K562 (cell line): ENCODE data around the gene SCRN2. TPM values are rescaled to one million over a fixed set of nuclear protein-coding genes. Genes with fewer than 3 reads are reported as not detected.

Source experiments
- ATF7 ChIP-seq: fragments of 450-650 bp; IDR thresholded peaks from 2 replicates; pipeline ENCODE4 v1.7.1; 2014; ENCODE audit warnings: mild to moderate bottlenecking, moderate library complexity
- CEBPB ChIP-seq: fragments of 450-650 bp; IDR thresholded peaks from 2 replicates; pipeline ENCODE4 v1.6.1; 2016; ENCODE audit warnings: missing genetic modification characterization, missing compliant biosample characterization
- DPF2 ChIP-seq: fragments of 450-650 bp; IDR thresholded peaks from 2 replicates; pipeline ENCODE4 v1.6.1; 2016
- E2F6 ChIP-seq, 2 experiments: IDR thresholded peaks; 2 replicates each; pipeline ENCODE4 v1.6.1; 2011; ENCODE audit warnings: borderline replicate concordance in 1 of 2, control low read depth in 1 of 2, low read depth in 1 of 2, low read length in 1 of 2, mild to moderate bottlenecking in 1 of 2, mixed read lengths in 1 of 2, moderate library complexity in 1 of 2; ENCODE audit not compliant: insufficient read depth in 1 of 2, insufficient read length in 1 of 2, poor library complexity in 1 of 2, severe bottlenecking in 1 of 2; ENCODE audit errors: extremely low read depth in 1 of 2
- FIP1L1 ChIP-seq: fragments of 200-400 bp; formaldehyde crosslinking; IDR thresholded peaks from 2 replicates; pipeline ENCODE4 v1.6.1; 2018; ENCODE audit warnings: mild to moderate bottlenecking, low read depth, low read length; ENCODE audit not compliant: poor library complexity, severe bottlenecking
- FOSL1 ChIP-seq: fragments of 200-800 bp; sonication (Bioruptor generic); conservative IDR thresholded peaks from 2 replicates; pipeline ENCODE4 v1.6.1; 2016; ENCODE audit warnings: missing genetic modification characterization, missing compliant biosample characterization
- GTF2B ChIP-seq: IDR thresholded peaks from 2 replicates; pipeline ENCODE4 v1.6.1; 2011; ENCODE audit not compliant: insufficient read length; ENCODE audit errors: extremely low read depth
- KDM4B ChIP-seq, 2 experiments: fragments of 450-650 bp in 1 of 2; sonication (generic) in 1 of 2; IDR thresholded peaks; 2 replicates each; pipeline ENCODE4 v1.6.1; 2016 to 2017; ENCODE audit warnings: borderline replicate concordance in 2 of 2, antibody characterized with exemption in 1 of 2, low read depth in 1 of 2, mild to moderate bottlenecking in 1 of 2
- MTA3 ChIP-seq: fragments of 450-650 bp; formaldehyde crosslinking; IDR thresholded peaks from 2 replicates; pipeline ENCODE4 v1.6.1; 2017; ENCODE audit warnings: mild to moderate bottlenecking, borderline replicate concordance
- MTF1 ChIP-seq: fragments of 250-450 bp; sonication (Bioruptor Pico); IDR thresholded peaks from 2 replicates; pipeline ENCODE4 v1.9.0; 2021; ENCODE audit warnings: moderate library complexity, mild to moderate bottlenecking, inconsistent platforms, borderline replicate concordance
- PBX2 ChIP-seq, 2 experiments: IDR thresholded peaks in 1 of 2; conservative IDR thresholded peaks in 1 of 2; 2 replicates each; pipeline ENCODE4 v1.6.1; 2016; ENCODE audit warnings: low read depth in 2 of 2, mild to moderate bottlenecking in 1 of 2, missing compliant biosample characterization in 1 of 2, missing genetic modification characterization in 1 of 2, moderate library complexity in 1 of 2
- PURB ChIP-seq: sonication (generic); formaldehyde crosslinking; IDR thresholded peaks from 2 replicates; pipeline ENCODE4 v1.9.0; 2021; ENCODE audit warnings: low read depth, mild to moderate bottlenecking, missing genetic modification reagents
- RBM17 ChIP-seq: fragments of 200-400 bp; formaldehyde crosslinking; IDR thresholded peaks from 2 replicates; pipeline ENCODE4 v1.6.1; 2017; ENCODE audit warnings: low read depth, mild to moderate bottlenecking, low read length, borderline replicate concordance
- TOE1 ChIP-seq, 2 experiments: fragments of 450-650 bp in 1 of 2; sonication (generic) in 1 of 2; formaldehyde crosslinking in 1 of 2; IDR thresholded peaks; 2 replicates each; pipeline versions ENCODE4 v1.7.1 to v1.8.0; 2016 to 2022; ENCODE audit warnings: borderline replicate concordance in 2 of 2, mild to moderate bottlenecking in 2 of 2, antibody characterized with exemption in 1 of 2, inconsistent platforms in 1 of 2, low read depth in 1 of 2, missing genetic modification reagents in 1 of 2, moderate library complexity in 1 of 2
- TRIM24 ChIP-seq, 2 experiments: fragments of 450-650 bp; IDR thresholded peaks; 2 replicates each; pipeline ENCODE4 v1.6.1; 2016
- XRCC5 ChIP-seq: fragments of 200-400 bp; formaldehyde crosslinking; IDR thresholded peaks from 2 replicates; pipeline ENCODE4 v1.6.1; 2017; ENCODE audit warnings: low read depth, mild to moderate bottlenecking, low read length
- ZKSCAN3 ChIP-seq: fragments of 250-450 bp; sonication (Bioruptor Pico); IDR thresholded peaks from 2 replicates; pipeline ENCODE4 v1.4.0; 2020
- ZNF518B ChIP-seq: fragments of 250-450 bp; sonication (Bioruptor Pico); IDR thresholded peaks from 2 replicates; pipeline ENCODE4 v1.5.0; 2021; ENCODE audit warnings: mild to moderate bottlenecking, moderate library complexity
- polyA plus RNA-seq, 8 experiments: library from polyadenylated mRNA; depleted of rRNA in 4 of 8; stranded (reverse) in 5 of 8; unstranded in 3 of 8; fragments of >200 nt; fragmentation: Nextera tagmentation in 2 of 8; fragmentation: Illumina TruSeq in 1 of 8; extraction: Ambion mirVana in 2 of 8; extraction: Trizol in 1 of 8; gene quantifications; 2 replicates each; pipeline versions ENCODE4 v1.2.1 to v1.2.3, GENCODE V29; 2011 to 2014; ENCODE audit warnings: inconsistent platforms in 1 of 8, missing spikeins in 1 of 8
- total RNA-seq, 7 experiments: library from RNA; depleted of rRNA in 6 of 7; stranded (reverse); fragments of >200 nt in 6 of 7; fragmentation: Illumina TruSeq in 2 of 7; extraction: Trizol in 2 of 7; gene quantifications; 2 replicates each; pipeline versions ENCODE4 v1.2.1 to v1.2.3, GENCODE V29; 2011 to 2021; ENCODE audit warnings: low replicate concordance in 1 of 7

SCRN2 gene
- total and polyA plus RNA-seq, 9 of the 15 experiments (the other 6 are each of a cell fraction or from before 2014, with no cell fraction given): 0.25 to 32.9 (median 13.6) TPM

- TF ChIP-seq TOE1 (IDR thresholded peaks at IDR 0.05; ENCODE audit: borderline replicate concordance): no peak; the same call in 1 of the 2 replicates
- no peak for TF ChIP-seq TOE1 (CRISPR knock-in tag; IDR thresholded peaks at IDR 0.05; ENCODE audit: borderline replicate concordance, low read depth)
- no peak for TF ChIP-seq TRIM24 (IDR thresholded peaks at IDR 0.05)
- no peak for TF ChIP-seq CEBPB (tag)
- TF ChIP-seq E2F6 (IDR thresholded peaks at IDR 0.05; ENCODE audit: borderline replicate concordance in 1 of 2, extremely low read depth in 1 of 2, insufficient read depth in 1 of 2, insufficient read length in 1 of 2, low read depth in 1 of 2, low read length in 1 of 2, poor library complexity in 1 of 2, severe bottlenecking in 1 of 2): no peak
- TF ChIP-seq KDM4B (IDR thresholded peaks at IDR 0.05; ENCODE audit: borderline replicate concordance in 2 of 2, low read depth in 1 of 2): no peak
- no peak for TF ChIP-seq FOSL1
- TF ChIP-seq XRCC5: peak; percentile 64; the same call in 1 of the 2 replicates
- no peak for TF ChIP-seq PBX2 (CRISPR knock-in tag; IDR thresholded peaks at IDR 0.05; ENCODE audit: low read depth)
- TF ChIP-seq PBX2 (tag; conservative IDR thresholded peaks at IDR 0.05; ENCODE audit: low read depth): no peak
- no peak for TF ChIP-seq MTF1 (CRISPR knock-in tag)
- TF ChIP-seq PURB: no peak
- no peak for TF ChIP-seq ZNF518B
- TF ChIP-seq RBM17: no peak
- TF ChIP-seq ZKSCAN3 (CRISPR knock-in tag): no peak
- no peak for TF ChIP-seq MTA3
- TF ChIP-seq GTF2B: no peak
- no peak for TF ChIP-seq DPF2
- peak; percentile 36; the same call in 1 of the 2 replicates for TF ChIP-seq ATF7
- TF ChIP-seq FIP1L1: no peak
Observed at GRCh38 chr17:47889734-47890529, 48.9 kb upstream of the SCRN2 start (continued).
